Activated CD8-positive, alpha-beta T cell treated with anti-CD3 and anti-CD28 coated beads for 36 hours (primary cell): ENCODE results near the gene PCNX2. TPM values are rescaled to one million over a fixed set of nuclear protein-coding genes. Genes with fewer than 3 reads are reported as not detected.
A peak's percentile ranks its signal among the peaks of the same experiment; 100 is the strongest.

Experiments
- ATAC-seq: fragments of 200-7000 bp; cut with Tn5 transposase; one replicate; pipeline ENCODE4 v1.10.0; 2021; ENCODE audit warnings: mild to moderate bottlenecking, moderate library complexity
- CTCF ChIA-PET: fragments of 350-600 bp; sonication (Branson Sonifier 250); formaldehyde crosslinking; loops from one replicate; lab custom pipeline; 2021; ENCODE audit warnings: antibody characterized with exemption; lab: Charles Lee
- POLR2A ChIA-PET: fragments of 350-600 bp; sonication (Branson Sonifier 250); formaldehyde crosslinking; loops from one replicate; lab custom pipeline; 2021; ENCODE audit warnings: antibody characterized with exemption; lab: Charles Lee
- DNase-seq: peaks from one replicate; pipeline ENCODE4 v3.0.0-alpha.2; 2020
- H3K27ac Mint-ChIP-seq: one replicate; pipeline ENCODE4 v1.8.0; 2021; ENCODE audit warnings: mild to moderate bottlenecking, mixed read lengths
- H3K27me3 Mint-ChIP-seq: one replicate; pipeline ENCODE4 v1.8.0; 2021; ENCODE audit warnings: mixed read lengths
- H3K36me3 Mint-ChIP-seq: one replicate; pipeline ENCODE4 v1.8.0; 2021; ENCODE audit warnings: low read depth, mixed read lengths
- H3K4me1 Mint-ChIP-seq: one replicate; pipeline ENCODE4 v1.8.0; 2021; ENCODE audit warnings: low read depth, mixed read lengths
- H3K4me3 Mint-ChIP-seq: one replicate; pipeline ENCODE4 v1.8.0; 2021; ENCODE audit warnings: mild to moderate bottlenecking, moderate library complexity, mixed read lengths
- H3K9me3 Mint-ChIP-seq: one replicate; pipeline ENCODE4 v1.8.0; 2021; ENCODE audit warnings: mixed read lengths
- CTCF ChIP-seq: fragments of 200-600 bp; IDR thresholded peaks from one replicate; pipeline ENCODE4 v1.8.0; 2022; ENCODE audit warnings: antibody characterized with exemption, mild to moderate bottlenecking
- intact Hi-C: fragments of 100-400 bp; cut with micrococcal nuclease; formaldehyde crosslinking; loops from one replicate; pipeline ENCODE4 v1.10.0; 2022
- total RNA-seq, 2 experiments: library from RNA; stranded (reverse); gene quantifications; one replicate each; pipeline ENCODE4 v1.2.3, GENCODE V29; 2021

The PCNX2 gene
- total RNA-seq, 2 experiments from 2014 or later, result 14.4 to 14.9 TPM

- H3K9me3 Mint-ChIP-seq, result peaks cover 21% of the 10 kb centered on the region
- no peak for TF ChIP-seq CTCF
- H3K36me3 Mint-ChIP-seq, result peaks cover 69% of the 10 kb centered on the region
- POLR2A ChIA-PET, result interaction anchor here (1.0 kb wide), 1 partner anchor 12 kb away, joined by 3 read pairs; no protein-coding TSS in a partner anchor
- ATAC-seq (no peak), DNase-seq (no peak)
- no peak overlapping the region for H3K27ac Mint-ChIP-seq
- CTCF ChIA-PET, result no interaction called here
- no peak overlapping the region for H3K4me3 Mint-ChIP-seq
- H3K27me3 Mint-ChIP-seq, result no peaks in the 10 kb centered on the region
- intact Hi-C loops, result no loop called here
- peaks cover 19% of the 10 kb centered on the region for H3K4me1 Mint-ChIP-seq
Measured at GRCh38 chr1:232973652-232974611, 321.6 kb downstream of the PCNX2 start.

GRCh38 chr1:232970508-232970907 is 325.0 kb downstream of the PCNX2 start:
- H3K36me3 Mint-ChIP-seq, result peaks cover 58% of the 10 kb centered on the region
- H3K27me3 Mint-ChIP-seq, result no peaks in the 10 kb centered on the region
- no peak for ATAC-seq
- no peak overlapping the region for H3K27ac Mint-ChIP-seq
- intact Hi-C loops, result no loop called here
- ChIA-PET POLR2A (interaction anchor here (0.8 kb wide), 1 partner anchor 651 kb away, joined by 3 read pairs; no protein-coding TSS in a partner anchor), CTCF (no interaction called here)
- peaks cover 21% of the 10 kb centered on the region for H3K9me3 Mint-ChIP-seq
- TF ChIP-seq CTCF, result no peak
- H3K4me3 Mint-ChIP-seq, result no peak overlapping the region
- H3K4me1 Mint-ChIP-seq, result peaks cover 9% of the 10 kb centered on the region
- no peak for DNase-seq

- POLR2A ChIA-PET, result interaction anchor here (0.8 kb wide), 1 partner anchor 650 kb away, joined by 3 read pairs; no protein-coding TSS in a partner anchor
- intact Hi-C loops, result no loop called here
- Mint-ChIP-seq H3K27me3 (no peaks in the 10 kb centered on the region), H3K36me3 (peaks cover 60% of the 10 kb centered on the region), H3K27ac (no peak overlapping the region), H3K4me1 (peaks cover 16% of the 10 kb centered on the region), H3K9me3 (peaks cover 21% of the 10 kb centered on the region), H3K4me3 (no peak overlapping the region)
- CTCF ChIA-PET, result interaction anchor here (1.0 kb wide), 1 partner anchor 17 kb away, joined by 5 read pairs; no protein-coding TSS in a partner anchor
- no peak for DNase-seq
- no peak for TF ChIP-seq CTCF
- ATAC-seq, result no peak
Measured at GRCh38 chr1:232969799-232970198, 325.7 kb downstream of the PCNX2 start.

- intact Hi-C loops, result no loop called here
- TF ChIP-seq CTCF, result no peak
- CTCF ChIA-PET, result interaction anchor here (1.0 to 1.4 kb wide), 2 partner anchors 16 to 45 kb away, joined by 4 to 5 read pairs; no protein-coding TSS in a partner anchor
- ATAC-seq (no peak), DNase-seq (peak; percentile 27)
- POLR2A ChIA-PET, result no interaction called here
- Mint-ChIP-seq H3K27me3 (no peaks in the 10 kb centered on the region), H3K4me3 (no peak overlapping the region), H3K9me3 (peaks cover 17% of the 10 kb centered on the region), H3K36me3 (peaks cover 55% of the 10 kb centered on the region), H3K27ac (no peak overlapping the region), H3K4me1 (peaks cover 16% of the 10 kb centered on the region)
Measured at GRCh38 chr1:232968965-232969364, 326.6 kb downstream of the PCNX2 start.
